Heart left ventricle (tissue), 16 donors: ENCODE data around the gene KREMEN1. TPM values are rescaled to one million over a fixed set of nuclear protein-coding genes. Genes with fewer than 3 reads are reported as not detected.

Experiments used
- ATAC-seq, 4 donors: fragments of 200-7000 bp; cut with Tn5 transposase; one replicate each; pipeline ENCODE4 v1.9.1; 2020 to 2022; ENCODE audit warnings: moderate library complexity in 4 of 4, mild to moderate bottlenecking in 3 of 4, moderate number of reproducible peaks in 1 of 4
- DNase-seq, 5 donors: peaks; one replicate each; pipeline ENCODE4 v3.0.0-alpha.2; 2020
- H3K27ac ChIP-seq, 12 donors: fragments of 200-600 bp; sonication (generic) in 4 of 12; one replicate each; pipeline versions ENCODE4 v1.5.0 to v1.8.0; 2016 to 2022; ENCODE audit warnings: mild to moderate bottlenecking in 2 of 12
- H3K27me3 ChIP-seq, 9 donors: fragments of 200-600 bp; sonication (generic) in 2 of 9; one replicate each; pipeline versions ENCODE4 v1.5.1 to v1.8.0; 2016 to 2022; ENCODE audit warnings: mild to moderate bottlenecking in 3 of 9
- H3K36me3 ChIP-seq, 9 donors: fragments of 200-600 bp; sonication (generic) in 2 of 9; one replicate each; pipeline versions ENCODE4 v1.5.0 to v1.8.0; 2018 to 2022; ENCODE audit warnings: mild to moderate bottlenecking in 2 of 9
- H3K4me1 ChIP-seq, 12 donors: fragments of 200-600 bp; sonication (generic) in 4 of 12; one replicate each; pipeline versions ENCODE4 v1.5.0 to v1.8.0; 2016 to 2022; ENCODE audit warnings: mild to moderate bottlenecking in 3 of 12
- H3K4me3 ChIP-seq, 12 donors: fragments of 200-600 bp; sonication (generic) in 4 of 12; one replicate each; pipeline versions ENCODE4 v1.5.0 to v1.8.0; 2017 to 2022; ENCODE audit warnings: mild to moderate bottlenecking in 9 of 12, moderate library complexity in 4 of 12
- H3K9me3 ChIP-seq, 12 donors: fragments of 200-600 bp; sonication (generic) in 4 of 12; one replicate each; pipeline versions ENCODE4 v1.5.0 to v1.8.0; 2016 to 2022; ENCODE audit warnings: mild to moderate bottlenecking in 1 of 12
- POLR2A ChIP-seq, 2 donors: fragments of 450-650 bp; IDR thresholded peaks; one replicate each; pipeline ENCODE4 v1.6.1; 2017; ENCODE audit warnings: antibody characterized with exemption in 2 of 2, mild to moderate bottlenecking in 2 of 2, moderate library complexity in 2 of 2
- WGBS, 4 donors: extraction: QIAGEN DNeasy Blood & Tissue Kit in 2 of 4; methylation state at CpG; one replicate each; pipeline versions ENCODE4 v1.1.5 to v1.1.7; 2013 to 2018; 5-methylcytosine and 5-hydroxymethylcytosine counted together
- intact Hi-C, 10 donors: fragments of 100-400 bp; cut with DNase I; formaldehyde crosslinking; loops; one replicate each; pipeline versions ENCODE4 v1.11.1 to v1.14.2; 2022
- polyA plus RNA-seq, 2 donors: library from polyadenylated mRNA; stranded (reverse); fragments of 200-250 nt; gene quantifications; one replicate each; pipeline ENCODE4 v1.2.3, GENCODE V29; 2013
- total RNA-seq, 9 donors: library from RNA; depleted of rRNA in 2 of 9; stranded (reverse); fragments of >200 nt in 2 of 9; fragmentation: NEBNext Ultra II Directional in 3 of 9; extraction: Animal tissue kit (Norgen Biotek cat#: 25700) in 3 of 9; gene quantifications; one replicate each; pipeline versions ENCODE4 v1.1.0 to v1.2.4, GENCODE V29; 2016 to 2023
- TF ChIP-seq, protein P1 (sequence below), 12 donors: fragments of 200-600 bp; sonication (generic) in 4 of 12; IDR thresholded peaks; one replicate each; pipeline versions ENCODE4 v1.5.0 to v1.8.0; 2018 to 2022; ENCODE audit warnings: antibody characterized with exemption in 12 of 12, mild to moderate bottlenecking in 5 of 12
- donor health status: ischemic (EF 13 %, LVEDD 7.1; RV severe dilation, severe dysfunction).
- donor health status: healthy with polysubstance abuse.
- donor health status: DM: no; HTN: yes; CAD: no.
- donor health status: DM: no; HTN: no; CAD: no.
- donor health status: ischemic (EF 25% LVEDD 6.9; RV normal size, moderate dysfunction).
- donor health status: ischemic (EF 25% LVEDD 5.7; RV mildly dilated, moderate dysfunction).
- donor health status: healthy.
- donor health status: DM: yes; HTN: yes; CAD: no.
- donor health status: ischemic (EF 35%, LVEDD 5.7; RV mildly dilated, moderate dysfunction).
- donor health status: nonischemic (EF 11% LVEDD 7.7; RV severe dilation, severe dysfunction).
- donor health status: DM: yes; HTN: yes; CAD: no.
- donor health status: PGD.
- donor health status: ischemic (EF 29% LVEDD 5.4; RV normal size, mild dysfunction).
- donor health status: nonischemic (EF 23%, LVEDD 6.1; RV moderate dilation, normal function).

KREMEN1 gene
- total and polyA plus RNA-seq, 11 donors, result 24.3 to 67.8 (median 36.4) TPM

DNA sequence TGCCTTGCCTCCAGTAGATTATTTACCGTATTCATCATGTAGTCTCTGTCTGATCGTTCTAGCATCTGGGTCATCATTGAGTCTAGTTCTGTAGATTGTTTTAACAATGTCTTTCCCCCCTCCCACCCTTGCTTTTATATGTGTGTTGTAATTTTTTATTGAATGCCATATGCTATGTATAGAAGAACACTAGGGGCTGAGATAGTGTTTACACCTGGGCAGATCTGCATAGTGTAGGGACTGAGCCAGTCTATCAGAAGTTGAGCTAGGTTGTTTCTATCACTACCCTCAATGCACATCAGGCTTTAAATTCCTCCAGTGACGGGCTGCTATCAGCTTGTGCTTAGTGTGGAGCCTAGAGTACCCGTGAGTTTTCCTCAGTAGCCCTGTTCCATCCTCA, 61.6 kb downstream of the KREMEN1 start:
- H3K4me1 ChIP-seq, result peaks cover 0 to 7% (median 4%) of the 10 kb centered on the region in 12 donors
- H3K4me3 ChIP-seq, result no peak overlapping the region
- H3K36me3 ChIP-seq, result peaks cover 0 to 59% (median 24%) of the 10 kb centered on the region in 9 donors
- H3K27ac ChIP-seq, result no peak overlapping the region
- DNase-seq (no peak), ATAC-seq (no peak)
- no peaks in the 10 kb centered on the region for H3K27me3 ChIP-seq
- no peaks in the 10 kb centered on the region for H3K9me3 ChIP-seq
- WGBS, 4 donors, result 92 to 97% (median 96%) methylated on average over 4 of the region's 4 CpGs
- TF ChIP-seq, protein P1, sequence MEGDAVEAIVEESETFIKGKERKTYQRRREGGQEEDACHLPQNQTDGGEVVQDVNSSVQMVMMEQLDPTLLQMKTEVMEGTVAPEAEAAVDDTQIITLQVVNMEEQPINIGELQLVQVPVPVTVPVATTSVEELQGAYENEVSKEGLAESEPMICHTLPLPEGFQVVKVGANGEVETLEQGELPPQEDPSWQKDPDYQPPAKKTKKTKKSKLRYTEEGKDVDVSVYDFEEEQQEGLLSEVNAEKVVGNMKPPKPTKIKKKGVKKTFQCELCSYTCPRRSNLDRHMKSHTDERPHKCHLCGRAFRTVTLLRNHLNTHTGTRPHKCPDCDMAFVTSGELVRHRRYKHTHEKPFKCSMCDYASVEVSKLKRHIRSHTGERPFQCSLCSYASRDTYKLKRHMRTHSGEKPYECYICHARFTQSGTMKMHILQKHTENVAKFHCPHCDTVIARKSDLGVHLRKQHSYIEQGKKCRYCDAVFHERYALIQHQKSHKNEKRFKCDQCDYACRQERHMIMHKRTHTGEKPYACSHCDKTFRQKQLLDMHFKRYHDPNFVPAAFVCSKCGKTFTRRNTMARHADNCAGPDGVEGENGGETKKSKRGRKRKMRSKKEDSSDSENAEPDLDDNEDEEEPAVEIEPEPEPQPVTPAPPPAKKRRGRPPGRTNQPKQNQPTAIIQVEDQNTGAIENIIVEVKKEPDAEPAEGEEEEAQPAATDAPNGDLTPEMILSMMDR (IDR thresholded peaks at IDR 0.05), result no peak
- TF ChIP-seq POLR2A (IDR thresholded peaks at IDR 0.05), result no peak
- intact Hi-C loops, result no loop called here

- H3K4me3 ChIP-seq, result no peak overlapping the region
- WGBS, 4 donors, result 85 to 91% (median 89%) methylated on average over 31 of the region's 31 CpGs
- ATAC-seq (no peak), DNase-seq (peak in 1 of 5 donors; percentile 1)
- H3K27ac ChIP-seq, result no peak overlapping the region
- no peaks in the 10 kb centered on the region for H3K27me3 ChIP-seq
- TF ChIP-seq, protein P1 (IDR thresholded peaks at IDR 0.05), result no peak
- no peak for TF ChIP-seq POLR2A (IDR thresholded peaks at IDR 0.05)
- H3K4me1 ChIP-seq, result peaks cover 0 to 5% (median 0%) of the 10 kb centered on the region in 12 donors
- intact Hi-C loops, result no loop called here
- H3K9me3 ChIP-seq, result no peaks in the 10 kb centered on the region
- H3K36me3 ChIP-seq, result peaks cover 0 to 80% (median 49%) of the 10 kb centered on the region in 9 donors
These were observed 64.2 kb downstream of the KREMEN1 start for GRCh38 chr22:29136782-29137700.

DNA sequence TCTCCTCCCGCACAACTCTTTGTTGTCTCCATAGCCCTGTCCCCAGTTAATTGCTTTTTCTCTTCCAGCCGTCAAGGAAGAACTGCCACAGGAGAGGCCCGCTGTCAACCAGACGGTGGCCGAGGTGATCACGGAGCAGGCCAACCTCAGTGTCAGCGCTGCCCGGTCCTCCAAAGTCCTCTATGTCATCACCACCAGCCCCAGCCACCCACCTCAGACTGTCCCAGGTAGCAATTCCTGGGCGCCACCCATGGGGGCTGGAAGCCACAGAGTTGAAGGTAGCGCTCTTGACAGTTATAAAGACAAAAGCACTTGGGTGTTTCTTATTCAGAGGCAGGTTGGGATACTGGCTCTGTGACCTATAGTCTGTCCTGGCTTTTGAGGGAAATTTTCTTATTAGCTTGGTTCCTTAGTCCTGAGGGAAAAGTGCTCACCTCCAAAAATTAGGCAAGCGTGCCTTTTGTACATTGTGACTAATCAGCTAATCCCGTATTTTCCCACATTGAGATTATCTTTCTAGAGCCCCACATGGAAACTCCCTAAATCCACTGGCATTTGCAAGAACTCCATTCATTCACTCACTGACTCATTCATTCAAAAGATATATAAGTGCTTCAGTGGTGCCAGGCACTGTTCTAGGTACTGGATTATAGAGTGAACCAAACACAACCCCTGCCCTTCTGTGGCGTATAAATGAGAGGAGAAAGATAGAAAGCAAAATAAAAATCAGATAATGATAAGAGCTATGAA, 65.9 kb downstream of the KREMEN1 start:
- H3K4me1 ChIP-seq, result peaks cover 0 to 5% (median 0%) of the 10 kb centered on the region in 12 donors
- H3K27me3 ChIP-seq, result no peaks in the 10 kb centered on the region
- H3K4me3 ChIP-seq, result no peak overlapping the region
- 96 to 98% (median 97%) methylated on average over 13 of the region's 13 CpGs for WGBS, 4 donors
- no peak overlapping the region for H3K27ac ChIP-seq
- TF ChIP-seq POLR2A (IDR thresholded peaks at IDR 0.05), result no peak
- TF ChIP-seq, protein P1 (IDR thresholded peaks at IDR 0.05), result no peak
- intact Hi-C loops, result no loop called here
- ATAC-seq (no peak), DNase-seq (no peak)
- H3K36me3 ChIP-seq, result peaks cover 0 to 88% (median 59%) of the 10 kb centered on the region in 9 donors
- H3K9me3 ChIP-seq, result no peaks in the 10 kb centered on the region
